Endothelial cell of umbilical vein (primary cell): ENCODE results near the gene PCBP1. TPM values are rescaled to one million over a fixed set of nuclear protein-coding genes. Genes with fewer than 3 reads are reported as not detected.

Experiments used
- BruUV-seq: library from RNA; stranded (reverse); fragments of 400-500 nt; replicated peaks from 2 replicates; lab custom pipeline; 2021; lab: Mats Ljungman, UMichigan
- CTCF ChIA-PET: fragments of 300-600, 350-600 bp; sonication (Branson Sonifier 250); formaldehyde crosslinking; loops from one replicate; lab custom pipeline; 2021; ENCODE audit warnings: antibody characterized with exemption, inconsistent platforms; lab: Charles Lee
- POLR2A ChIA-PET: fragments of 300-600, 350-600 bp; sonication (Branson Sonifier 250); formaldehyde crosslinking; loops from one replicate; lab custom pipeline; 2021; ENCODE audit warnings: antibody characterized with exemption, inconsistent platforms; lab: Charles Lee
- DNase-seq: peaks from one replicate; pipeline ENCODE4 v3.0.0-alpha.2; 2011; ENCODE audit warnings: low read depth, low spot score
- FAIRE-seq: peaks from 2 replicates; lab custom pipeline; 2011; peaks lifted over from hg19 to GRCh38; lab: Jason Lieb, UNC
- H2AFZ ChIP-seq: 2 replicates; pipeline ENCODE4 v1.6.0; 2012; ENCODE audit warnings: low read depth, low read length, control low read depth, inconsistent platforms
- H3K27ac ChIP-seq: 2 replicates; pipeline ENCODE4 v1.5.1; 2011; ENCODE audit warnings: low read depth, mild to moderate bottlenecking, control low read depth, low read length, moderate library complexity; ENCODE audit not compliant: insufficient read depth
- H3K27me3 ChIP-seq, 2 experiments: 2 replicates each; pipeline versions ENCODE4 v1.6.0 to v1.6.1; 2011; ENCODE audit warnings: low read length in 2 of 2, mixed read lengths in 1 of 2; ENCODE audit not compliant: control insufficient read depth in 2 of 2, insufficient read depth in 2 of 2
- H3K36me3 ChIP-seq, 2 experiments: 2 replicates in 1 of 2; 3 replicates in 1 of 2; pipeline ENCODE4 v1.5.1; 2011; ENCODE audit warnings: low read length in 2 of 2, mild to moderate bottlenecking in 1 of 2, moderate library complexity in 1 of 2; ENCODE audit not compliant: control insufficient read depth in 2 of 2, insufficient read depth in 2 of 2; ENCODE audit errors: extremely low read depth in 1 of 2
- H3K4me1 ChIP-seq: 3 replicates; pipeline ENCODE4 v1.5.1; 2011; ENCODE audit warnings: mild to moderate bottlenecking, low read length; ENCODE audit not compliant: control insufficient read depth, insufficient read depth; ENCODE audit errors: extremely low read depth
- H3K4me2 ChIP-seq: 2 replicates; pipeline ENCODE4 v1.6.1; 2011; ENCODE audit warnings: low read length, control low read depth, mixed read lengths; ENCODE audit not compliant: insufficient read depth
- H3K4me3 ChIP-seq, 3 experiments: fragments of 200-600 bp in 1 of 3; sonication (generic), shearing (Covaris generic) in 1 of 3; replicated peaks in 1 of 3; 2 replicates each; pipeline ENCODE4 v1.5.1; 2011 to 2016; ENCODE audit warnings: control low read depth in 3 of 3, low read length in 3 of 3, mild to moderate bottlenecking in 2 of 3, inconsistent platforms in 1 of 3, low read depth in 1 of 3, moderate library complexity in 1 of 3; ENCODE audit not compliant: insufficient read depth in 1 of 3
- H3K79me2 ChIP-seq: 2 replicates; pipeline ENCODE4 v1.6.0; 2012; ENCODE audit warnings: low read length, inconsistent platforms; ENCODE audit not compliant: control insufficient read depth, insufficient read depth
- H3K9ac ChIP-seq: replicated peaks from 2 replicates; pipeline ENCODE3; 2011; ENCODE audit warnings: low read length, control low read depth; ENCODE audit not compliant: insufficient read depth; ENCODE audit errors: extremely low read depth
- H3K9me1 ChIP-seq: replicated peaks from 3 replicates; pipeline ENCODE4 v1.6.0; 2011; ENCODE audit warnings: mild to moderate bottlenecking, low read length; ENCODE audit not compliant: control insufficient read depth, insufficient read depth; ENCODE audit errors: extremely low read depth
- H3K9me3 ChIP-seq: replicated peaks from 2 replicates; pipeline ENCODE4 v1.5.1; 2012; ENCODE audit warnings: low read length, inconsistent platforms; ENCODE audit not compliant: control insufficient read depth, insufficient read depth
- H4K20me1 ChIP-seq: replicated peaks from 2 replicates; pipeline ENCODE3; 2011; ENCODE audit warnings: mild to moderate bottlenecking, low read length; ENCODE audit not compliant: control insufficient read depth, insufficient read depth; ENCODE audit errors: extremely low read depth
- CTCF ChIP-seq, 2 donors: IDR thresholded peaks; 1 replicate in 1 of 2; 2 replicates in 1 of 2; pipeline ENCODE4 v1.5.1; 2011; ENCODE audit warnings: low read length in 2 of 2, mild to moderate bottlenecking in 2 of 2, moderate library complexity in 2 of 2, control low read depth in 1 of 2, inconsistent platforms in 1 of 2, low read depth in 1 of 2; ENCODE audit not compliant: insufficient read depth in 1 of 2; ENCODE audit errors: extremely low read depth in 1 of 2
- EZH2 ChIP-seq: IDR thresholded peaks from 2 replicates; pipeline ENCODE4 v1.6.1; 2012; ENCODE audit warnings: borderline replicate concordance, low read depth, mild to moderate bottlenecking, moderate library complexity, low read length, inconsistent platforms; ENCODE audit not compliant: severe bottlenecking
- FOS ChIP-seq: IDR thresholded peaks from 2 replicates; pipeline ENCODE4 v1.6.1; 2011; ENCODE audit warnings: mild to moderate bottlenecking, low read length, moderate library complexity, borderline replicate concordance; ENCODE audit not compliant: insufficient read depth
- GATA2 ChIP-seq: IDR thresholded peaks from 2 replicates; pipeline ENCODE4 v1.7.0; 2011; ENCODE audit warnings: low read depth, mild to moderate bottlenecking, moderate library complexity, mixed read lengths, low read length; ENCODE audit not compliant: insufficient read length, insufficient read depth
- JUN ChIP-seq: IDR thresholded peaks from 2 replicates; pipeline ENCODE4 v1.6.1; 2011; ENCODE audit warnings: borderline replicate concordance, low read depth; ENCODE audit not compliant: insufficient read length, insufficient read depth
- MYC ChIP-seq: IDR thresholded peaks from one replicate; pipeline ENCODE4 v1.6.1; 2011; ENCODE audit warnings: mild to moderate bottlenecking, low read depth, low read length
- POLR2A ChIP-seq: IDR thresholded peaks from 2 replicates; pipeline ENCODE4 v1.6.1; 2012; ENCODE audit warnings: low read depth, mild to moderate bottlenecking, control low read depth, low read length
- POLR2AphosphoS5 ChIP-seq: IDR thresholded peaks from 2 replicates; pipeline ENCODE4 v1.6.1; 2012; ENCODE audit warnings: low read depth, mild to moderate bottlenecking, control low read depth, low read length, moderate library complexity; ENCODE audit not compliant: insufficient read depth
- dilution Hi-C: fragments of 300-500 bp; cut with MboI; formaldehyde crosslinking; loops from one replicate; pipeline ENCODE4 v1.15.0; 2019; ENCODE audit warnings: low sequenced_read_pairs; ENCODE audit not compliant: extremely low pct_ligation_motif_present
- intact Hi-C: fragments of 100-400 bp; cut with micrococcal nuclease; formaldehyde crosslinking; loops from one replicate; pipeline ENCODE4 v1.10.0; 2022
- polyA plus RNA-seq, 4 experiments: library from polyadenylated mRNA; depleted of rRNA in 3 of 4; stranded (reverse) in 3 of 4; unstranded in 1 of 4; fragments of >200 nt; gene quantifications; 2 replicates each; pipeline versions ENCODE4 v1.2.1 to v1.2.3, GENCODE V29; 2011 to 2012; ENCODE audit warnings: missing spikeins in 1 of 4
- total RNA-seq: library from RNA; stranded (reverse); gene quantifications from 2 replicates; pipeline ENCODE4 v1.2.3, GENCODE V29; 2021
- TF ChIP-seq, protein P1 (sequence below): IDR thresholded peaks from 2 replicates; pipeline ENCODE4 v1.6.1; 2011; ENCODE audit not compliant: insufficient read depth, insufficient read length

PCBP1 gene
- total and polyA plus RNA-seq, 2 donors (not counting 3 experiments of a cell fraction or from before 2014, with no cell fraction given): 196 to 360 TPM

DNA sequence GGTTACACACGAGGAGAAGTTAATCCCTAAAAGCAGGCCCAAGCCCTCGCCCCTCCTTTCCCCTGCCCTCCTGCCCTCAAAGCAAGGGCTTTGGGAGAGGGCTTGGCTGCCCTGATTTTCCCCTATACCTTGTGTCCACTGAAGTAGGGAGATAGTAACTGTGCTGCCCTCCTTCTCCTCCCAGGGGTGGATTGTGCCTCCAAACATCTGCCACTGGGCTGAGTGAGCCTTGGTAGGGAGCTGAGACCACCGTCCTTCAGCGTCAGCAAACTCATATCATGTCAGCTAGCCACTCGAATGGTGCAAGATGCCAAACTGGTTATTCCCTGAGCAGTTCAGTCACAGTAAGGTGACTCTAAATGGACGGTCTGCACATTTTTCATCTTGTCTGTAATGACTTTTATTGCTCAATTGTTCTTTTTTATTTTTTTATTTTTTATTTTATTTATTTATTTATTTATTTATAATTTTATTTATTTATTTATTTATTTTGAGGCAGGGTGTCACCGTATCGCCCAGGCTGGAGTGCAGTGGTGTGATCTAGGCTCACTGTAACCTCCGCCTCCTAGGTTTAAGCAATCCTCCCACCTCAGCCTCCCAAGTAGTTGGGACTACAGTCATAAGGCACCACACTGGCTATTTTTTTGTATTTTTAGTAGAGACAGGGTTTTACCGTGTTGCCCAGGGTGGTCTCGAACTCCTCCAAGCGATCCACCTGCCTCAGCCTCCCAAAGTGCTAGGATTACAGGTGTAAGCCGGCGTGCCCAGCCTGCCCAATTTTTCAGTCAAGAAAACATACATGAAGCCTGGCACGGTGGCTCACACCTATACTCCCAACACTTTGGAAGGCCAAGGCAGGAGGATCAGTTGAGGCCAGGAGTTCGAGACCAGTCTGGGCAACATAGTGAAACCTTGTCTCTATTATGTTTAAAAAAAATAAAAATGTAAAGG lies 8.7 kb downstream of the PCBP1 start:
- Histone ChIP-seq H3K9me3 (no peaks in the 10 kb centered on the region), H3K4me2 (no peak overlapping the region), H3K9me1 (no peaks in the 10 kb centered on the region), H4K20me1 (no peaks in the 10 kb centered on the region), H3K27me3 (no peaks in the 10 kb centered on the region), H3K79me2 (no peaks in the 10 kb centered on the region), H3K27ac (peak overlapping the region; percentile 14), H3K9ac (no peak overlapping the region), H3K36me3 (no peaks in the 10 kb centered on the region), H2AFZ (peak overlapping the region; percentile 47), H3K4me1 (peaks cover 12% of the 10 kb centered on the region), H3K4me3 (no peak overlapping the region)
- TF ChIP-seq JUN (no peak), MYC (no peak), POLR2AphosphoS5 (no peak), CTCF (IDR thresholded peaks at IDR 0.05; ENCODE audit: extremely low read depth in 1 of 2, insufficient read depth in 1 of 2, low read depth in 1 of 2, low read length in 2 of 2) (no peak), EZH2 (no peak), GATA2 (no peak), POLR2A (no peak), FOS (no peak)
- TF ChIP-seq, protein P1, sequence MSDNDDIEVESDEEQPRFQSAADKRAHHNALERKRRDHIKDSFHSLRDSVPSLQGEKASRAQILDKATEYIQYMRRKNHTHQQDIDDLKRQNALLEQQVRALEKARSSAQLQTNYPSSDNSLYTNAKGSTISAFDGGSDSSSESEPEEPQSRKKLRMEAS: no peak
- DNase-seq (no peak), FAIRE-seq (no peak)
- ChIA-PET POLR2A (no interaction called here), CTCF (interaction anchor here (1.0 to 1.4 kb wide), 3 partner anchors 26 to 36 kb away, joined by 3 to 4 read pairs (median 3); no protein-coding TSS in a partner anchor)
- TSS peak; percentile 71 for BruUV-seq
- dilution Hi-C loops (no loop called here), intact Hi-C loops (no loop called here)
